Fibroblast of pulmonary artery (primary cell): ENCODE data around the gene MYG1.

Experiments
- DNase-seq: peaks from one replicate; pipeline ENCODE4 v3.0.0-alpha.2; 2010; ENCODE audit warnings: low read depth
- H3K4me3 ChIP-seq: replicated peaks from 2 replicates; pipeline ENCODE4 v1.5.1; 2011; ENCODE audit warnings: low read depth, mild to moderate bottlenecking, control low read depth, low read length, moderate library complexity
- CTCF ChIP-seq: IDR thresholded peaks from 2 replicates; pipeline ENCODE4 v1.5.1; 2011; ENCODE audit warnings: mild to moderate bottlenecking, control low read depth, low read length, inconsistent platforms; ENCODE audit errors: missing control alignments

MYG1 gene

GRCh38 chr12:53298164-53298563 lies 1.3 kb upstream of the MYG1 start:
- DNase-seq = peak; percentile 90
- TF ChIP-seq CTCF = no peak
- peak overlapping the region; percentile 11 for H3K4me3 ChIP-seq

GRCh38 chr12:53299101-53299453 lies 418 bp upstream of the MYG1 start:
- no peak for TF ChIP-seq CTCF
- H3K4me3 ChIP-seq = peak overlapping the region; percentile 93
- DNase-seq = peak; percentile 75

- DNase-seq = peak; percentile 55
- peak overlapping the region; percentile 93 for H3K4me3 ChIP-seq
- no peak for TF ChIP-seq CTCF
These were observed 692 bp downstream of the MYG1 start for GRCh38 chr12:53300187-53300586.

GRCh38 chr12:53302903-53303302 lies 3.4 kb downstream of the MYG1 start:
- DNase-seq = no peak
- H3K4me3 ChIP-seq = no peak overlapping the region
- no peak for TF ChIP-seq CTCF

GRCh38 chr12:53306826-53307225 lies 7.3 kb downstream of the MYG1 start:
- no peak overlapping the region for H3K4me3 ChIP-seq
- TF ChIP-seq CTCF = no peak

GRCh38 chr12:53308276-53308675 lies 8.8 kb downstream of the MYG1 start:
- H3K4me3 ChIP-seq = no peak overlapping the region
- no peak for TF ChIP-seq CTCF

More at GRCh38 chr12:53306826-53307225, 7.3 kb downstream of the MYG1 start:
- no peak for DNase-seq

GRCh38 chr12:53313996-53314395 lies 14.5 kb downstream of the MYG1 start:
- TF ChIP-seq CTCF = no peak
- H3K4me3 ChIP-seq = no peak overlapping the region
- no peak for DNase-seq

More at GRCh38 chr12:53308276-53308675, 8.8 kb downstream of the MYG1 start:
- DNase-seq = no peak
